NCI-H1105 (cell line): ENCODE data around the gene PRKCH.
A peak's percentile ranks its signal among the peaks of the same experiment; 100 is the strongest.

Source experiments
- DNase-seq: peaks from one replicate; lab custom pipeline; 2025; lab: John Stamatoyannopoulos, UW

The PRKCH gene

GRCh38 chr14:61475316-61475715 lies 153.9 kb downstream of the PRKCH start:
- DNase-seq, result peak; percentile 58

- DNase-seq, result no peak
These were observed 154.8 kb downstream of the PRKCH start for GRCh38 chr14:61476105-61476753.

GRCh38 chr14:61476754-61477410 lies 155.5 kb downstream of the PRKCH start:
- no peak for DNase-seq

GRCh38 chr14:61477712-61478462 lies 156.5 kb downstream of the PRKCH start:
- DNase-seq, result no peak

GRCh38 chr14:61478971-61479473 lies 157.6 kb downstream of the PRKCH start:
- no peak for DNase-seq

- DNase-seq, result no peak
These were observed 158.5 kb downstream of the PRKCH start for GRCh38 chr14:61479746-61480502.

- DNase-seq, result no peak
These were observed 159.4 kb downstream of the PRKCH start for GRCh38 chr14:61480704-61481285.

GRCh38 chr14:61481701-61482100 lies 160.3 kb downstream of the PRKCH start:
- DNase-seq, result no peak

- no peak for DNase-seq
These were observed 161.2 kb downstream of the PRKCH start for GRCh38 chr14:61482348-61483206.

GRCh38 chr14:61483476-61483875 lies 162.1 kb downstream of the PRKCH start:
- no peak for DNase-seq

- no peak for DNase-seq
These were observed 162.7 kb downstream of the PRKCH start for GRCh38 chr14:61484031-61484430.

GRCh38 chr14:61484826-61485584 lies 163.6 kb downstream of the PRKCH start:
- DNase-seq, result no peak

- no peak for DNase-seq
These were observed 164.3 kb downstream of the PRKCH start for GRCh38 chr14:61485661-61486060.

- DNase-seq, result no peak
These were observed 165.6 kb downstream of the PRKCH start for GRCh38 chr14:61486930-61487495.

- DNase-seq, result no peak
These were observed 167.3 kb downstream of the PRKCH start for GRCh38 chr14:61488417-61489401.

- no peak for DNase-seq
These were observed 168.1 kb downstream of the PRKCH start for GRCh38 chr14:61489512-61489911.

GRCh38 chr14:61489932-61490331 lies 168.6 kb downstream of the PRKCH start:
- no peak for DNase-seq

- no peak for DNase-seq
These were observed 169.8 kb downstream of the PRKCH start for GRCh38 chr14:61491224-61491623.
